NCI-H1092 treated with DMSO at 0.1 percent for 48 hours (cell line): ENCODE results near the gene USP30.

Experiments
- DNase-seq: peaks from one replicate; lab custom pipeline; 2025; lab: John Stamatoyannopoulos, UW

Gene USP30

DNA sequence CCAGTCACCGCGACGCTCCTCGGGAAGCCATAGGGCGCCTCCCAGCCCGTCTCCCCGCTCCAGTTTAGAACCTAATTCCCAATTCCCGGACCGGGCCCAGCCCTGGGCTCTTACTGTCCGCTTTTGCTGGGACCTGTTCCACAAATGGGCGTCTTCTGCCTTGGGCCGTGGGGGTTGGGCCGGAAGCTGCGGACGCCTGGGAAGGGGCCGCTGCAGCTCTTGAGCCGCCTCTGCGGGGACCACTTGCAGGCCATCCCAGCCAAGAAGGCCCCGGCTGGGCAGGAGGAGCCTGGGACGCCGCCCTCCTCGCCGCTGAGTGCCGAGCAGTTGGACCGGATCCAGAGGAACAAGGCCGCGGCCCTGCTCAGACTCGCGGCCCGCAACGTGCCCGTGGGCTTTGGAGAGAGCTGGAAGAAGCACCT, 45.8 kb downstream of the USP30 start:
- peak; percentile 34 for DNase-seq

DNA sequence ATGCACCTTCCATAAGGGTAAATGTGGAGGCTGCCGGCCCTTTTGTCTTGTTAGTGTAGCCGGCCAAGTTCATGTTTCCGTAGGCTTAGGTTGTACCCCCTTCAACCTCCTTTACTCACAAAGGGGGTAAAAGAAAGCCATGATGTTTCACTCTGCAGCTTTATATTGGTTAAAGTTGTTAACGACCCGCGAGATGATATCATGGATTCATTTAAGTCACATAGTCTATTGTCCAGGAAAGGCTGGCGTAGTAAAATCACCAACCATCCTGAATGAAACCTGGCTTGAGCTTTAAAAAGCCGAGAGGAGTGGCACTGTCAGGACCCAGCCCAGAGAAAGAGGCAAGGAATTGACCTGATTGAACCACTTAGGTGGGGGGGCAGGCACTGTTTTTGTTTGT, 46.3 kb downstream of the USP30 start:
- no peak for DNase-seq

DNA sequence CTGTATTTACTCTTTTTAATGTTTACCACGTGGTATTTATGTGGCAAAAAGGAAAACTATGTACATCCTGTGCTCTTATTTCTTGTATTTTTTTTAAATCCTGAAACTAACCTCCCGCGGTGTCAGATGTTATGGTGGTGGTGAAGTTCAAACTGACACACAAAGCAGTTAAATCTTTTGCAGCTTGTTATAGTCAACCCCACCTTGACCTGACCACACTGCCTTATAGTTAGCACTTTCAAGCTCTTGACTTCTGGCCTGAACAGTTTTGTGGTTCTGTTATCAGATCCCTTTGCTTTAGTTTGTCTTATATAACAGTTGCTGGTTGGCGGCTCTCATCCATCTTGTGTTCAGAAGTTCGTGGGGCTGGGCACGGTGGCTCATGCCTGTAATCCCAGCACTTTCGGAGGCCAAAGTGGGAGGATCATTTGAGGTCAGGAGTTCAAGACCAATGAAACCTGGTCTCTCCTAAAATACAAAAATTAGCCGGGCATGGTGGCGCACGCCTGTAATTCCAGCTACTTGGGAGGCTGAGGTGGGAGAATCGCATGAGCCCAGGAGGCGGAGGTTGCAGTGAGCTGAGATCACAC, 47.1 kb downstream of the USP30 start:
- DNase-seq = no peak

DNA sequence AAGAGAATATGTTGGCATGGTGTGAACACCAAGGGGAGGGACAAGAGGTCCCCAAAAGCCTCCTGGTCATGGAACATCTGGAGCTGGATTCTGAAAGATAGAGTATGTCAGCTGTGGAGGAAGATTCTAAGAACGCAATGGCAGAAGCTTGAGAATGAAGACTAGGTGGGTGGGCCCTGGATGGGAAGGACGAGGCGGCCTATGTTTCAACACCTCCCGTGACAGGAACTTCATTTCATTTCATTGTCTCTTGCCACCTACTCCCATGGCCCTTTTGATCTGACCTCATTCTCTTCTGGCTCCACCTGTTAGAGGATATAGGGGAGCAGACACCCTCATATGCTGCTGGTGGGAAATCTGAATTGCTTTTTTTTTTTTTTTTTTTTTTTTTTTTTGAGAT, 48.4 kb downstream of the USP30 start:
- no peak for DNase-seq

DNA sequence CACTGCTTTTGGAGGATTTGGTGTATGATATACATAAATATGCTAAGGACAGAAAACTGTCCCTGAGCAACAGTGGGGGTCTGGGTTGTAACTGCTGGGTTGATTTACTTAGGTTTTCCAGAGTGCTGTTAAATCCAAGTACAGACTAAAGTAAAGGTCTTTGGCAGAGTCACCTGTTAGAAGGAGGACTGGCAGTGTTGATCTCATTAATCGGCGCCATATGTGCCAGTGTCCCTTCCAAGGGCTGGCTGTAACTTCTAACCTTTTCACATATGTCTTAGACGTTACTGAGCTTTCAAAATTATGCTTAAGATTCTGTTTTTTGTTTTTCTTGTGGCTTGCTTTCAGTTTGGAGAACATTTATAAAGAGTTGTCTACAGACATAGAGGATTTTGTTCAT, 50.1 kb downstream of the USP30 start:
- DNase-seq = no peak

DNA sequence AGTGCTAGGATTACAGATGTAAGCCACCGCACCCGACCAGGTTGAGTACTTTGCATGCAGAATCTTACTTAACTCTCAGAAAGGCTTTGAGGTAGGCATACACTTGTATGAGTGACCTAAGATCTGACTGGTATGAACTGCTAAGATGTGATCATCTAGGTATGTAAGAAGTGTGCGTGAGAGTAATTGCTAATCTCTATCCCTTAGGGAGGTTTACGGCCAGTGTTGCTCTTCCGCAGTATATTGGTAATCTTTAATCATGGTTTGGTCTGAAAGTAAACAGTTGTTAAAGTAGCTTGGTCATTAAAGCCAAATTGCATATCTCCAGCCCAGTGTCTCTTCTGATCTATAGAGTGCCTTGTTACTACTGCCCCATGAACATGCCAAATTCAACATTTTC, 52.8 kb downstream of the USP30 start:
- no peak for DNase-seq

DNA sequence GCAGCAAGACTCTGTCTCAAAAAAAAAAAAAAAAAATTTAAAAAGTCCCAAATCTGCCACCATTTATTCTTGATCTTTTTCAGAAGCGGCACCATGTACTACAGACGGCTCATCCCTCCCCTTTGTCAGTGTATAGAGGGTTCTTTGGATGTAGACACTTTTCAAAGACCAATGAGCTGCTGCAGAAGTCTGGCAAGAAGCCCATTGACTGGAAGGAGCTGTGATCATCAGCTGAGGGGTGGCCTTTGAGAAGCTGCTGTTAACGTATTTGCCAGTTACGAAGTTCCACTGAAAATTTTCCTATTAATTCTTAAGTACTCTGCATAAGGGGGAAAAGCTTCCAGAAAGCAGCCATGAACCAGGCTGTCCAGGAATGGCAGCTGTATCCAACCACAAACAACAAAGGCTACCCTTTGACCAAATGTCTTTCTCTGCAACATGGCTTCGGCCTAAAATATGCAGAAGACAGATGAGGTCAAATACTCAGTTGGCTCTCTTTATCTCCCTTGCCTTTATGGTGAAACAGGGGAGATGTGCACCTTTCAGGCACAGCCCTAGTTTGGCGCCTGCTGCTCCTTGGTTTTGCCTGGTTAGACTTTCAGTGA, 57.5 kb downstream of the USP30 start:
- DNase-seq = no peak

DNA sequence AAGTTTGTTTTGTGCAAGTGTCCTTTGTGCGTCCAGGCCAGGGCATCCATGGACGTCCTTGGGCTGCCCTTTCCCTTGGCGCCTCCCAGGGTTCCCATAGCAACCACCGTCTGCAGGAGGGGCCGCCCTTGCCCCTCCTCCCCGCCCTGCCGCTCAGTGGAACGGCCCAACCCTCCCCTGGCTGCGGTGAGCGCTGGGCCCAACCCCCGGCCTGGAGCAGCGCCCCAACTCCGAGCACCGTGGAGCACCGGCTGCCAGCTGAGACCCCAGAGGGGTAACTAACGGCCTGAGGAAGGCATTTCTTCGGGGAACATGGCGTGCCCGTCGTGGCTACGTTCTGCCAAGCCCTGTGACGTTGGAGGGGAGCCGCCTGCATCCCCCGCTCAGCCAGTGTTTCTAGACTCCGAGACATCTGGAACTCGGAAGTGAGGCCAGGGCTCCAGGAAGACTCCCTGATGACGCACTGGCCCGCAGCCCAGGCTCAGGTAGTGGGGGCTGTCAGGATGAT, 58.7 kb downstream of the USP30 start:
- no peak for DNase-seq

DNA sequence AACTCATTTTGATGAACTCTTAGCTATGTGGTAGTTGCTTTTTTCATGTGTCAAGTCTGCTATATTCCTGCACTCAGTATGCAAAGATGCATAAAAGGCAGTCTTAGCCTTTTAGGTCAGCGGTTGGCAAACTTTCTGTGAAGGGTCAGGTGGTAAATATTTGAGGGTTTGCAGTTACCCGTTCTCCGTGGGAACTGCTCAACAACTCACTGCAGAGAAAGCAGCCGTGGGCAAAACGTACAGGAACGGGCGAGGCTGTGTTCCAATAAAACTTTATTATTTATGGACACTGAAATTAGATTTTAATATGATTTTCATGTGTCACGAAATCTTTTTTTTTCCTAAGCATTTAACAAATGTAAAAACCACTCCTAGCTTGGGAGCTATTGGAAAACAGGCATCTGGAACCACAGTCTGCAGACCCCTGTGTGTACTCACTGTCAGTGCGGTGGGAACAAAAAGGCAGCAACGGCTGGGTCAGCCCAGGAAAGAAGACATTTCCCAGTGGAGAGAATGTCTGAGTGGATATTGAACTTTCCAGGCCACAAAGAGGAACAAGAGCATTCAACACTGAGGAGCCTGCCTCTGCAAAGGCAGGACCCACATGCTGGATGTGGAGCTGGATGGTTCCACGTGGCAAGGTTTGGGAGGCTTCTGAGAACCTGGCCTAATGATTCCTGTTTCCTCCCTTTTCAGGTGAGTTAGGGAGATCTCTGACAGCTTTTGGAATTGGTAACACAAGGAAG, 60.5 kb downstream of the USP30 start:
- no peak for DNase-seq

DNA sequence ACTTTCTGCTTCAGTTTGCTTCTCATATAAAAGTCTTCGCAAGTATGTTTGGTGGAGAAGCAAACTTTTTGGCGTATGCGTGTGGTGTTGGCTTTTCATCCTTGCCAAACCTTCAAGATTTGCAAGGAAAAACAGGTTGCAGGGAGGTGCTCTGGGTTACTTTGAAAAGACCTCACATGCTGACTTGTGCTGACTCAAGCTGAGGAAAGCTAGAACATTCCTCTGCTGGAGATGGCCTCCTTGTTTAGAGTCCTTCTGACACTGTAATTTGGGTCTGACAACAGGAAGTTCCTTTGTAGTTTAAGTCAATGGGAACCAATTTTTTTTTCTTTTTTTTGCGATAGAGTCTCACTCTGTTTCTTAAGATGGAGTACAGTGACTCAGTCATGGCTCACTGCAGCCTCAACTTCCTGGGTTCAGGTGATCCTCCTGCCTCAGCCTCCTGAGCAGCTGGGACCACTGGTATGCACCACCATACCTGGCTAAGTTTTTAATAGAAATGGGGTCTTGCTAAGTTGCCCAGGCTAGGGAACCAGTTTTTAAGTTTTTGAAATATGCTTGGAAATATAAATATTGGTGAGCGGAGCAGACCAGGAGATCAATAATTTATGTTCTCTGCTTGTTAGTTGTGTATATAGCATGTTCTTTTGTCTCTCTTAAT, 61.4 kb downstream of the USP30 start:
- DNase-seq = no peak

DNA sequence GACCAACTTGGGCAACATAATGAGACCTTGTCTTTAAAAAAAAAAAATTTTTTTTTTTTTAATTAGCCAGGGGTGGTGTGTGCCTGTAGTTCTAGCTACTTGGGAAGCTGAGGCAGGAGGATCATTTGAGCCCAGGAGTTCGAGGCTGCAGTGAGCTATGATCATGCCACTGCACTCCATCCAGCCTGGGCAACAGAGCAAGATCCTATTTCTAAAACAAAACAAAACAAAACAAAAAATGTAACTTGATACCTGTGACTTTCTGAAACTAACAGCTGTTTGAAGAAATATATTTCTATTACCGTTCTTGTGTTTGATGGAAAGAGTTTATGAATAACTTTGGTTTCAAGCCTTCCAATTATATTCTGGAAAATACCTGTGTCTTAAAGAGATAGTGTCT, 62.3 kb downstream of the USP30 start:
- DNase-seq = no peak

DNA sequence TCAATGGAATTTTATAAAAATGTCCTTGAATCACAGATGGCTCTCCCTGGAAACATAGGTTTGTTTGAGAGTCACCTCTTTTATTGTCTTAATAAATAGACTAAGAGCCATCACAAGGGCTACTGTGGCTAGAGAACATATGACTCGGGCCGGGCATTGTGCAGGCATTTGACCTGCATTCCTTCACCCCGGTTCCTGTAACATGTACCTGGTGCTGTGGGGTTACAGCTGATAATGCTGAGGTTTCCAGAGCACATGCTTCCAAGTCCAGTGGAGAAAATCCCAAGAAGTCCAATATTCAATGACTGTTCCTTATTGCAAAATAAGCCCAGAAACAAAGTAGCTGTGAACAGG, 63.0 kb downstream of the USP30 start:
- DNase-seq = no peak

DNA sequence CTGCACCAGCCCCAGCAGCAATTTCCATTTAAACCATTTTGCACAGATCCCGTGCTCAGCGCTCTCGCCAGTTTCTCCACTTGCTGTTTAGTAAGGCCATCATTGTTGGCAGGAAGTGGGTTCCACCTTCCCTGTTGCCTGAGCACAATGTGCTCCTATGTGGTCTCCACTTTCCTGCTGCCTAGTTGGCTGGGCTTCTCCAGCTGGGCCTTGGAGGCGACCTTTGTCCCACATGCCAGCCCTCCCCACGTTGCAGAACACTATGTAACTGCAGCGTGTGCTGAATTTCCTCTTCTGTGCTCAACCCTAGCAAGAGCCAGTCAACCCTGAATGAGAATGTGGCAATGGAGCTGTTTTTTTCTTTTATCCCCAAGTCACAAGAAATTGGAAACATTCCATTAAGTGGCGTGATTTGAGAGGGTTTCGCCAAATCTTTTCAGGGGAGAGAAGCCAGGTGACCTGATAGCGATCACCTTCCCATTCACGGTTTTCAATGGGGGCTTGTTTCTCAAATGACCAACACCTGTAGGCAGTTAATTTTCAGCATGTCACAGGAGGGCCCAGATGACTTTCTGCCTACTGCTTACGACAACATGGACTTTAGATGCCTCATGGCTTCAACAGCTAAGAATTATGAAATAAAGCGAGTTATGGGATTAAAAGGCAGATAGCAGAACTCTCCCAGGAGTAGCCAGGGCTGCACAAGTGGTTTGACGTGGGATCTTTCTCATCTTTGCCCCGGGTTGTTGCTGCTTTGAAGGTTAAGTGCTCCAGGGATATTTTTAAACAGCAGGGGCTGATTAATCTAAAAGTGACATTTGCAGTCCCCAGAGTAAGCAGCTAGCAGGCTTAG, 63.6 kb downstream of the USP30 start, which contains the start of gene ACACB:
Gene ACACB (plus strand): TSS at position 830 of the 853 bp plus-strand sequence. CDS start 22,819 bp downstream, outside the sequence.
- no peak for DNase-seq

DNA sequence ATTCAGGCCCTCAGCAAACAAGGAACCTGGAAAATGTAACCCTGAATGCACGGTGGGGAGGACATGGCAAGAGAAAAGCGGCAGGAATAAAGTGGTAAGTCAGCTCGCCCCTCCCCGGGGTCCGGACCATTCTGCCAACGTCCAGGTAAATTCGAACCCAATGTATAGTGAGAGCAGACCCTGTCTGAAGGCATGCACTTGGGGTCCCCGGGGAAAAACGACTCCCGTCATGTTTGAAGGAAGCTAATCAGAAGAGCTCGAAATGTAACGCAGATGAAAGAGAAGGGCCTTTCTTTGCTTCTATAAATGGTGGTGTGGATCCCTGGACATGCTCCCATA, 64.2 kb downstream of the USP30 start:
- no peak for DNase-seq

DNA sequence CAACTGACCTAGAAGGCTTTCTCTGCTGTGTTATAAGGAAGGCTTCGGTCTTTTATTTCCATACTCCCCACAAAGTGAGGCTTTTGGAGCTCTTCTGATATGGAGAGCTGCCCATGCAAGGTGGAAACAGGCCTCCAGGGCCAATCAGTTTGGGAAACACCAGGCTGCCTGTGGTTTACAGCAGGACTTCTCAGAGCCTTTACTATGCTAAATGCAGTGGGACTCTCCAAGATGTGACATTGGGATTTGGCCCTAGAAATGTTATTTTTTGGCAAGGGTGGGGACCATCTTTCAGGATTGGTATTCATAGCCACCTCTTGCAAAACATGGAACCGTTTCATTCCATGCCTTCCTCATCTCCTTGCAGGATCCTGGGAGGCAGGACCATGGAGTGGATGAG, 67.7 kb downstream of the USP30 start:
- DNase-seq = no peak

DNA sequence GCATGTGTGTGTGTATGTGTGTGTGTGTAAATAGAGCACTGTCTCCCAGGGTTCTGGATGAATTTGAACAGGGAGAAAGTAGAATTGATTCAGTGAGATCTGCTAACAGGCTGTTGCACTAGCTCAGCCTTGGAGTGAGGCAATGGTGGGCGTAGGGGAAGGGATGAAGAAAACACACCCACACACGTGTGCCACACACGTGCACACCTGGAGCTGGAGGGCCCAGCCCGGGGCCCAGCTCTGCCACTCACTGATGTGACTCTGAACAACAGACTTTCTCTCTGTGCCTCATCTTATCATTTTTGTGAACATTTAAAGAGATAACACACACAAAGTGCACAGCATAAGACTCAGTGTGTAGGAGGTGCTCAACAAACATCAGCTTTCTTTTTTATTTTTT, 68.2 kb downstream of the USP30 start:
- no peak for DNase-seq

DNA sequence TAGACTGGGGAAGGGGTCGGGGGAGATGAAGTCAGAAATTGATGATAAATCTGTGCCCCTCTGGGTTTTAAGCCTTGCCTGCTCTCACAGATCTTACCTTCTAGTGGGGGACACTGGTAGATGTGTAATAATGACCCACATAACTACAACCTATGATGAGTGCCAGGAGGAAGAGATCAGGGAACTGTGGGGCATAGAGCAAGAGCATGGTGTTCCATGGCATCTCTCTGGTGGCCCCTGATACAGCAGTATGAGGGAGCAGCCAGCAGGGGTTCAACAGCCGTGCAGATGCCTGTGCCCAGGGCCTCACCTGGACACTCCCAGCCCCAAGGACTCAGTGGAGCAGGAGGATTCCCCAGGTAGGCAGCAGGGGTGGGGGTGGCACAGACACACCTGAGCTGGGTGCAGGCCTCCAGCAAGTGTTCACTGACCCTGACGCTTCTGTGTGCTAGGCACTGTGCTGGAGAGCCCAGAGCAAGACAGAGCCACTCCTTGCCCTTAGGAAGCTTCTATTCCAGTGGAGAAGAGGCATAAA, 69.0 kb downstream of the USP30 start:
- no peak for DNase-seq

DNA sequence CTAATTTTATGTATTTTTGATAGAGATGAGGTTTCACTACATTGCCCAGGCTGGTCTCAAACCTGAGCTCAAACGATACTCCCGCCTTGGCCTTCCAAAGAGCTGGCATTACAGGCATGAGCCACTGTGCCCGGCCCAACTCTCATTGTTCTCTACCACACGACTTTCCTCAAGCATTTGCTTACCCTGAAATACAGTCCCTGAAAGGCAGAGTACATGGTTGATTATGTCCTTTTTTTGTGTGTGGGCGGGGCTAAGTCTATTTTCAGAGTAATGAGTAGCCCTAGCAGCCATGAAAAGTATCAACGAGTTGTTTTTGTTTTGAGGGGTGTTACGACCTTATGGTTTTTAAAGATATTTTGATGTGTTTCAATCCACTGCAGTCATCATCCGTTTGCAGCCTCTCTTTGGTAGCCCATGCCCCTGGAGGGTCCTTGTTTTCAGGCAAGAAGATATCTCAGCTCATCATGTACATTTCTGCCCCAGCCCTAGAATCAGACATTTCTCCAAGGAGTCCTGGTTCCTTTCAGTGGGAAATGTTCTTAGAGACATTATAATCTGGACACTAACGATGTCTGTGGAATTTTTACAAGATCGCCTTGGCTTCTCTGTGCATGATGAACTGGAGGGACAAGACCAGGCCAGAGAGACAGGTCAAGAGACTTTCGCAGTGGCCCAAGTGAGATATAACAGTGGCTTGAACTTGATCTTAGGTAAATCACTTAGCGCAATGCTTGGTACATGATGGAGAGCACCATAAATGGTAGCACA, 72.7 kb downstream of the USP30 start:
- no peak for DNase-seq

DNA sequence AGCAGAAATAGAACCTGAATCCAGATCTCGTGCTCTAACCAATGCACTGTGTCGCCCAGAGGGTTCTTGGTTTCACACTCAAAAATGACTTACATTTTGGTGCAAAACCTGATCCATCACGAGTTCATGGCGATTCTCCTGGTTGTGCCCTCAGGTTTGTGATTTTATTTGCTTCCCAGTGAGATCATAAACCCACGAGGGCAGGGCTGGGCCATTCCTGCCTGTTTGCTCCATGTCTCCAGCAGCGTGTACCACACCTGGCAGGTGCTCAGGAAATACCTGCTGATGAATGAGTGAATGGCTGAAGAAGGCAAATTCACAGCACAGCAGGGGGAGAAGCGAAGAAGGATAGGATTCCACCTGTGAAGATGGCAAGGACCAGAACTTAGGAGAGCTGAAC, 73.4 kb downstream of the USP30 start:
- DNase-seq = no peak

DNA sequence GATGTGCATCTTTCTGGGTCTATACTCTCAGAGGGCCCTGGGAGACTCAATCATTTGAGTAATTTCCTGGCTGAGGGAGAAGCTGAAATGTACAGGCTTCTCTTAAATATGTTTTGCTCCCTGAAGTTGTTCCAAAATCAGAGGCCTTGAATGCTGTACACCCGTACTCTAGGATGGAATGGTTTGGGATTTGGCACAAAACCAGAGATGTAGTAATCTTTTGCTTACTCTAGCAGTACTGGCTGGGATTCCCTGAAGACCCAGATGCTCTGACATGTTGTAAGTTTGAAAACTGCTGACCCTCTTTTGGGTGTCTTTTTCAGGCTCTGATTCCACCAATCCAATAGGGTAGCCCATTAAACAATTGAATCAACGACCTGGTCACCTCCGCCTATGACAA, 74.4 kb downstream of the USP30 start:
- DNase-seq = no peak
